ENCODE results near the gene PIGN. TPM values are rescaled to one million over a fixed set of nuclear protein-coding genes. Genes with fewer than 3 reads are reported as not detected.
"Not testable (repeated sequence)": the region's sequence is repeated elsewhere in the genome, so short reads cannot be mapped to it uniquely, and the experiment has no call there.

Gene PIGN
- total RNA-seq, 1 donor from 2014 or later = 76.8 TPM

- DNase-seq (ENCODE audit: low read depth) = peak; percentile 7
These were observed 124.9 kb downstream of the PIGN start for GRCh38 chr18:62061821-62062478.

DNA sequence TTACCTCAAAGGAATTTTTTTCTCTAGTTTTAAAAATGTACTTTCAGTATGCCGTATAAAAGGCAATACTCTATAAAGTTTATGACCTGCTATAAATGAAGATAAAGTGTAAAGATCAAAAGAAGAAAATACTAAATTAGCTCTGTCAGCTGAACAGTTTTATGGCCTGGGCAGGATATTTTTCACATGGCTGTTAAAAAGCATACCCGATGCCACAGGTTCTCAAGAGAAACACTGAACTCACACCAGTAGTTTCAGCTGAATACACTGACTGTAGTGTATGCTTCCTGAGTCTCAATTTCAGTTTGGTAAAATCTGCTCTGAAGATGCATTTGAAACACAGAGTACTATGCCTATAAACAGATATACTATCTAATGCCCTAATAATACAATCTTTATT, 126.0 kb downstream of the PIGN start:
- no peak for DNase-seq (ENCODE audit: low read depth)

DNA sequence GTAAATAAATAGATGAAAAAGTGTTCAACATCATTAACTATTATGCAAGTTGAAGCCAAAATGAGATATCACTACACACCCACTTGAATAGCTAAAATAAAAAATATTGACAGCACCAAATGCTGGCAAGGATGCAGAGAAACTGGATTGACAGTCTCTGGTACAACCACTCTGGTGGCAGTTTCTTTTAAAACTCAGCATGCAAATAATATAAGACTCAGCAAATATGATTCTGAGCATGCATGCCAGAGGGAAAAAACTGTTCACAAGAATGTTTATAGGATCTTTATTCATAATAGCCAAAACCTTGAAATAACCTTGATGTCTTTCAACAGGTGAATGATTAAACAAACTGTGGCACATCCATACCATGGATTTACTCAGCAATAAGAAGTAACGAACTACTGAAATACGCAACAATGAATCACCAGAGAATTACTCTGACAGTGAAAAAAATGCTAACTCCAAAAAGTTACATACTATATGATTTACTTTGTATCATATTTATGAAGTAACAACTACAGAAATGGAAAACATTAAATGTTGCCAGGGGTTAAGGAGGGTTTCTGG, 131.8 kb downstream of the PIGN start:
- DNase-seq (ENCODE audit: low read depth) = no peak

DNA sequence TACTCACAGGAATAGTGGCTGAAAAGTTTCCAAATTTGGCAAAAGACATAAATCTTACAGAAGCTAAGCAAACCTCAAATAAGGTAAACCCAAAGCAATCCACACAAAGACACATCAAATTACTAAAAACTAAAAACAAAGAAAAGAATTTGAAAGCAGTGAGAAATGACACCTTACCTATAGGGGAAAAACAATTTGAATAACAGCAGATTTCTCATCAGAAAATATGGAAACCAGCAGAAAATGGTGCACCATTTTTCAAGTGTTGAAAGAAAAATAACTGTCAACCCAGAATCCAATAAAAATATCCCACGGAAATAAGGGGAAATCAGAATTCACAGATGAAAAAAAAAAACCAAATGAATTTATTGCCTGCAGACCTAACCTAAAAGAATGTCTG, 138.6 kb downstream of the PIGN start:
- DNase-seq (ENCODE audit: low read depth) = no peak

DNA sequence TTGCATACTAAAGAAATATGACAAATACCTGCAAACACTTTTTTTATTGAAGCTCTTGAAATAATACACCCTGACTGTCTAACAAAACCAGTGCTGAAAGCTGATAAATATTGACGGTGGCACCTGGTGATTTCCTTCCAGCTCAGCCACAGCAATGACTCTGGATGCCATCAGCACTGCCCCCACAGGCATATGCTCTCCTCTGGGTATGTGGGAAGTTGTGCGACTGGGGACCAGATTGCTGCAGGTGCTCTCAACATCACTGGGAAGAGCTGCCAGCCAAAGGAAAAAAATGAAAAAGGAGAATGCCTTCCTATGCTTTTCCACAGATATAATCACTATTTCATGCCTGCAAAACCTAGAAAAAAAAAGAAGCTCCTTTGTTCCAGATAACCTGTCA, 141.5 kb downstream of the PIGN start:
- no peak for DNase-seq (ENCODE audit: low read depth)

DNA sequence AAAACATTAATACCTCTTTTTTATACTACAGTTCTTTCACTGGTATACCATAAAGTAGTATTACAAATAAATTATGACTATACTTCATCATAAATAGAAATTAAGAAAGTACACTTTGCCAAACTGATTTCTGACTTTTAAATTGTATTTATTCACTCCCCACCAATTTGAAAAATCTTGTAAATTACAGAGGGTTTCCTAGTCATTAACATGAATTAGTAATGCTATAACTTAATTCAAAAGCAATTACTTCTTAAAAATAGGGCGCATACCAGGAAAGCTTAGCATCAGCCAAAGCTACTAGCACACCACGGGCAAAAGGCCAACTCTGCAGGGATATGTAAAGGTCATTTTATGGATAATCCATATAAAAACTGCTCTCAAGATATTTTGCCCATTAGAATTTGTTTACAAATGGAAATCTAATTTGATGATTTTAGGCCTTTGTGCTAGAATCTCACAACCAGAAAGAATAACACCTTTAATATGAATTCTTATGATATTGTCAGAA, 142.3 kb downstream of the PIGN start:
- DNase-seq (ENCODE audit: low read depth) = no peak

DNA sequence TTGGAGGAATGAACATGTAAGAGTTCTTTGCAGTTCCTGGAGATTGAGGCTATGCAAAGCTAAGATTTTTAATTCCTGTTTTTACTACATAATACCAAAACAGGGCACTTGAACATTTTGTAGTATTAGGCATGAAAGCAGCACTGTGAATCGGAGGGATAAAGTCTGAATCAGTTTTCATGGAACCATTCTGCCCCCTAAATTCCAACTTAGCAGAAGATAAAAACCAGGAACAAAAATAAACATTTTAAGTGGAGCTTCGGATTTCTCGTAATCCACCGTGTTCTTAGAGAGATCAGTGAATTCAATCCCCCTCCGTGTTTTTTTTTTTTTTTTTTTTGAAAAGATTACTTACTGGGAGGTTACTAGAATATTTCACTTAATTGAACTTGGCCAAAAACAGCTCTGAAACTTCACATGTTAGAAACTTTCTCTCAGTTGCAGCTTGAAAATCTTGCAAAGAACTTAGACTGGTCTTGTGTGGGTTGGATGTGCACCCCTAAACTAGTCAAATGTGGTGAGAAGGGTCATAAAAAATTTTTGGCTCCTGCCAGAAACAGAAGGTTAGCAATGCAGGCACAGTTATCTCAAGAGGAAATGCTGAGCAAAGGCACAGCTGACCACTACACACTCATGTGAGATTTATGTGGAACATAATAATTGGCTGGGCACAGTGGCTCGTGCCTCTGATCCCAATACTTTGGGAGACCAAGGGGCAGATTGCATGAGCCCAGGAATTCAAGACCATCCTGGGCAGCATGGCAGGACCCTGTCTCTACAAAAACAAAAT, 148.7 kb downstream of the PIGN start:
- no peak for DNase-seq (ENCODE audit: low read depth)

GRCh38 chr18:62037012-62037742, 149.7 kb downstream of the PIGN start:
- DNase-seq (ENCODE audit: low read depth) = no peak

DNA sequence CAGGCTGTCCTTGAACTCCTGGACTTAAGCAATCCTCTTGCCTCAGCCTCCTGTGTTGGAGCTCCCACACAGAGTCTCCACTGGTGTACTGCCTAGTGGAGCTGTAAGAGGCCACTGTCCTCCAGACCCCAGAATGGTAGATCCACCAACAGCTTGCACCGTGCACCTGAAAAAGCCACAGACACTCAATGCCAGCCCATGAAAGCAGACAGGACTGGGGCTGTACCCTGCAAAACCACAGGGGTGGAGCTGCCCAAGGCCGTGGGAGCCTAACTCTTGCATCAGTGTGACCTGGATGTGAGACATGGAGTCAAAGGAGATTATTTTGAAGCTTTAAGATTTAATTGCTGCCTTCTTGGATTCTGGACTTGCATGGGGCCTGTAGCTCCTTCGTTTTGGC, 152.6 kb downstream of the PIGN start:
- DNase-seq (ENCODE audit: low read depth) = not testable (repeated sequence)

DNA sequence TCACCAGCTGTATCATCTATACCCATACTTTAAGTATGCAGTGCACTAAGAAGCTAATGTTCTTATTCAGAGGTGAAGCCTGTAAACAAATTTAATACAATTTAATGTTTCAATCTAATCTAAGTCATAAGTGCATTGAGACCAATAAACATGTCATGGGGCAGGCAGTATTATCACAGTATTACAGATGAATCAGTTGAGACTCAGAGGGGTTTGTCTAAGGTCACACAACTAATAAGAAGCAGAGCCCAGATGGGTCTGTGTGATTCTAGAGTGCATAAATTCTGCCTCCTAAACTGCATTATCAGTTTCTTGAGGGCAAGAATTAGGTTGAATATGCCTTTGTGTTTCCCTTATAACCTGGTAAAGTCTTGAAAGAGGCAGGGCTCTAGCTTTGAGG, 153.1 kb downstream of the PIGN start:
- no peak for DNase-seq (ENCODE audit: low read depth)

DNA sequence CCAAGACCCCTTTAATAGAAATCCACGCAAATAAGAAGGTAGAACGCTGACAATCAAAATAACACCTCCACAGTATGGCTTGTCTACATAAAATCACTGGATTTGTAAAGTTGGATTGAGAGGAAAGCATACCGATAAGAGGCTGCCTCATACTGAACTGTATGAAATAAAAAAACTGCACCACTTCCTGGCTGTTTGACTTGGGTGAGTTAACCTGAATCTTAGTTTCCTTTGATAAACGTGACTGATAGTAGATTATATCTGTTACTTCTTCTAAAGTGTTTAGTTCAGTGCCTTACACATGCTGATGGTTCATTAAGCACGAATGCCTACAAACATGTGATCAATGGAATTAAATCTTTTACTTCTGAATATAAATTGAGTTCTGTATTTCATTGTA, 153.6 kb downstream of the PIGN start:
- peak; percentile 11 for DNase-seq (ENCODE audit: low read depth)

GRCh38 chr18:62030091-62030985, 156.5 kb downstream of the PIGN start:
- DNase-seq (ENCODE audit: low read depth) = peak; percentile 45

GRCh38 chr18:62028715-62029114, 158.1 kb downstream of the PIGN start:
- no peak for DNase-seq (ENCODE audit: low read depth)

- no peak for DNase-seq (ENCODE audit: low read depth)
These were observed 158.8 kb downstream of the PIGN start for GRCh38 chr18:62027914-62028520.

DNA sequence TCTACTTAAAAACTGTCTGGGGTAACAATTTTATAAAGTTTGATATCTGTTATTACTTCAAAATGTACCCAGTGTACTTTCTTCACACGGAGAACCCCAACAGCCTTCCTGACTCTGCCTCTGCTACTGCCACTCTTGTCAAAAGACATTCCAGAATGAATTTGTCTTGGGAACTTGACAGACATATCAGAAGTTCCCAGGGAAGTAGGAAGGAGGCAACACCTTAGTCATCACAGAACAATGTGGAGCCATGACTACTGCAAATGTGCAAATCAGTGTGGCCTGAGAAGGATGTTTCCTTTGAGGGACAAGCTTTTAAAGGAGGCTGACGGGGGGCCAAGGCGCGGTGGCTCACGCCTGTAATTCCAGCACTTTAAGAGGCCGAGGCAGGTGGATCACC, 160.3 kb downstream of the PIGN start:
- DNase-seq (ENCODE audit: low read depth) = peak; percentile 86

- no peak for DNase-seq (ENCODE audit: low read depth)
These were observed 161.9 kb downstream of the PIGN start for GRCh38 chr18:62024983-62025382.

GRCh38 chr18:62023536-62023935, 163.3 kb downstream of the PIGN start:
- DNase-seq (ENCODE audit: low read depth) = no peak

GRCh38 chr18:62018759-62019041, 168.2 kb downstream of the PIGN start:
- no peak for DNase-seq (ENCODE audit: low read depth)

DNA sequence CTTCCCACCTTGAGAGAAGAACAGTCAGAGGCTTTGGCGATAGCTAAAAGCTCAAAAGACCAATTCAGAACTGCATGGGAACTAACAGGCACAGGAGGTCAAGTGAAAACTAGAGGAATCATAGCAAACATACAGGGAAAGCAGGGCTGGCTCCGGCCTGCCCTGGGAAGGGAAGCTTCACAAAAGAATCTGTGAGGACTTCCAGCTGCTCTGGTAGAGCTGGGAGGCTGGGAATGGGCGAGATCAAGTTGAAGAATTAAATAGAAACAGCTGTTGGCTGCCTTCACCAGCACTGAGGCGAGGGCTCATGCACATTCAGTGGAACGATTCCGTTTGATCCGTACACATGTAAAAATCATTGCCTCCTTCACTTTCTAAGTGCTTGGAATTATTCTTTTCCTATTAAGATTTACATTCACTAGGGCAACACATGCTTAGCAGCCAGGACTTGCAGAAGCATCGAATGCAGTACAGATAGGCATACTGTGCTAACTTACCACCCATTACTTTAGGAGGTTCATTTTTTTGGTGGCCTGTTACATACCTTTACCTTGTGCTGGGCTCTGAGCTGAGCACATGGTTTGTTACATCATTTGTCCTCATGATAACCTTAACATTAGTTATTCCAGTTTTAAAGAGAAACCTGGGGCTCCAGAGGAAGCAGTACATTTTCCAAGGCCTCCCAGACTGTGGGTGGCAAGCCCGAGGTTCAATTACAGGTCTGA, 168.7 kb downstream of the PIGN start:
- DNase-seq (ENCODE audit: low read depth) = peak; percentile 15

GRCh38 chr18:62017618-62018017, 169.2 kb downstream of the PIGN start:
- no peak for DNase-seq (ENCODE audit: low read depth)

Data from renal cortical epithelial cell (primary cell).